GM21390 (cell line): ENCODE results near the gene OTX2.

Source experiments
- ATAC-seq: cut with Tn5 transposase; IDR thresholded peaks from one replicate; pipeline ENCODE4 v1.9.1; 2021; ENCODE audit not compliant: unreplicated experiment

OTX2 gene

GRCh38 chr14:56797003-56797568, 13.2 kb downstream of the OTX2 start:
- ATAC-seq, result no peak

- no peak for ATAC-seq
Measured at GRCh38 chr14:56796259-56796658, 14.0 kb downstream of the OTX2 start.

GRCh38 chr14:56795284-56795622, 15.0 kb downstream of the OTX2 start:
- no peak for ATAC-seq

- ATAC-seq, result no peak
Measured at GRCh38 chr14:56794557-56795283, 15.6 kb downstream of the OTX2 start.

- ATAC-seq, result no peak
Measured at GRCh38 chr14:56794088-56794556, 16.2 kb downstream of the OTX2 start.

GRCh38 chr14:56789955-56790354, 20.3 kb downstream of the OTX2 start:
- ATAC-seq, result no peak

GRCh38 chr14:56787530-56787929, 22.7 kb downstream of the OTX2 start:
- no peak for ATAC-seq

GRCh38 chr14:56782711-56783110, 27.6 kb downstream of the OTX2 start:
- no peak for ATAC-seq

GRCh38 chr14:56774503-56774902, 35.8 kb downstream of the OTX2 start:
- ATAC-seq, result no peak

- ATAC-seq, result no peak
Measured at GRCh38 chr14:56770512-56770911, 39.8 kb downstream of the OTX2 start.

GRCh38 chr14:56760164-56760914, 49.9 kb downstream of the OTX2 start:
- ATAC-seq, result no peak

- no peak for ATAC-seq
Measured at GRCh38 chr14:56759633-56760032, 50.6 kb downstream of the OTX2 start.

GRCh38 chr14:56759094-56759493, 51.2 kb downstream of the OTX2 start:
- no peak for ATAC-seq

- ATAC-seq, result no peak
Measured at GRCh38 chr14:56754921-56755320, 55.4 kb downstream of the OTX2 start.

GRCh38 chr14:56753396-56753795, 56.9 kb downstream of the OTX2 start:
- ATAC-seq, result no peak

- ATAC-seq, result no peak
Measured at GRCh38 chr14:56752428-56752827, 57.9 kb downstream of the OTX2 start.

GRCh38 chr14:56751471-56751870, 58.8 kb downstream of the OTX2 start:
- no peak for ATAC-seq
